ENCODE data around the gene BLTP2. TPM values are rescaled to one million over a fixed set of nuclear protein-coding genes. Genes with fewer than 3 reads are reported as not detected.
A peak's percentile ranks its signal among the peaks of the same experiment; 100 is the strongest.

Gene BLTP2
- 100 to 1,000 TPM; 139 to 175 (median 167) TPM for total RNA-seq

DNA sequence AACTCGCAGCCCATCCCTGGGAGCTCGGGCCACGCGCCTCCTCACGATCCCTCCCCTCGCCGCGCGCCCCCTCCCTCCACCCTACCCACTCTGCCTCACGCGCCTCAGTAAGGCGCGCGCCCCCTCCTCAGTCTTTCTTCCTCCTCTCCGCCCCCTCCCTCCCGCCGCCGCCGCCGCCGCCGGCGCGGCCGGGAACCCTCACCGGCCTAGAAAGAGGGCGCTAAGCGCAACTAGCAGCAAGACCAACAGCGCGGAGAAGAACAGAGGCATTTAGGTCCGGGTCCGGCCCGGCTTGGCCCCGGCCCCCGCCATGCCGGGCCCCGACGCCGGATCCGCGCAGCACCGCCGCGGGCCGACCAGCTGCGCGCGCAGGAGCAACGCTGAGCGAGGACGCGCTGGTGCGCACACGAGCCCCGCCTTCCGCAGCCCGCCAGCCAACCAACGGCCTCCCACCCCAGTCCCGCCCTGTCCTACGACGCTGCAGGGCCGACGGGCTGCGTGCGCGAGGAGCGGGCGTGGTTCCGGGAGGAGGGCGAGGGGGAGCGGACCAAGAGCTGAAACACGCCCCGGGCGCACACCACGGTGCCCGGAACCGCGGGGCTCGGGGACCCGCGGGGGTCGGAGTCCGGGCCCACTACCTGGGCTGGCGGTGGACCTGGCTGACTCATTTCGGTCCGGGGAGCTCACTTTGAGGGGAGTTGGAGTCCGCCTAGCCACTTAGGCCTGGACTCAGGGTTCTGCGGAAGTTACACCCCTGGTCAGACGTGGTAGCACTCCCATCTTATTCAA is at the start of gene BLTP2:
TSS of gene BLTP2 (minus strand) at position 372 of the 789 bp plus-strand sequence. CDS start at position 270, 102 bp downstream.
- H3K36me3 ChIP-seq = peaks cover 0 to 49% (median 3%) of the 10 kb centered on the region in 3 donors
- H3K27me3 ChIP-seq = no peaks in the 10 kb centered on the region
- peak within 1 kb of the TSS; percentile 84 to 99 (median 94) for H3K4me3 ChIP-seq
- TF ChIP-seq POLR2A (IDR thresholded peaks at IDR 0.05) = peak; percentile 88 to 96
- TF ChIP-seq, protein P1, sequence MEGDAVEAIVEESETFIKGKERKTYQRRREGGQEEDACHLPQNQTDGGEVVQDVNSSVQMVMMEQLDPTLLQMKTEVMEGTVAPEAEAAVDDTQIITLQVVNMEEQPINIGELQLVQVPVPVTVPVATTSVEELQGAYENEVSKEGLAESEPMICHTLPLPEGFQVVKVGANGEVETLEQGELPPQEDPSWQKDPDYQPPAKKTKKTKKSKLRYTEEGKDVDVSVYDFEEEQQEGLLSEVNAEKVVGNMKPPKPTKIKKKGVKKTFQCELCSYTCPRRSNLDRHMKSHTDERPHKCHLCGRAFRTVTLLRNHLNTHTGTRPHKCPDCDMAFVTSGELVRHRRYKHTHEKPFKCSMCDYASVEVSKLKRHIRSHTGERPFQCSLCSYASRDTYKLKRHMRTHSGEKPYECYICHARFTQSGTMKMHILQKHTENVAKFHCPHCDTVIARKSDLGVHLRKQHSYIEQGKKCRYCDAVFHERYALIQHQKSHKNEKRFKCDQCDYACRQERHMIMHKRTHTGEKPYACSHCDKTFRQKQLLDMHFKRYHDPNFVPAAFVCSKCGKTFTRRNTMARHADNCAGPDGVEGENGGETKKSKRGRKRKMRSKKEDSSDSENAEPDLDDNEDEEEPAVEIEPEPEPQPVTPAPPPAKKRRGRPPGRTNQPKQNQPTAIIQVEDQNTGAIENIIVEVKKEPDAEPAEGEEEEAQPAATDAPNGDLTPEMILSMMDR (IDR thresholded peaks at IDR 0.05) = peak in 3 of 6 experiments; percentile 30 to 38 (median 30)
- no peaks in the 10 kb centered on the region for H3K9me3 ChIP-seq
- peak within 1 kb of the TSS; percentile 89 to 98 (median 94) for H3K27ac ChIP-seq
- DNase-seq = peak; percentile 92 to 99 (median 98)
- H3K4me1 ChIP-seq = peaks cover 0 to 41% (median 15%) of the 10 kb centered on the region in 4 donors

DNA sequence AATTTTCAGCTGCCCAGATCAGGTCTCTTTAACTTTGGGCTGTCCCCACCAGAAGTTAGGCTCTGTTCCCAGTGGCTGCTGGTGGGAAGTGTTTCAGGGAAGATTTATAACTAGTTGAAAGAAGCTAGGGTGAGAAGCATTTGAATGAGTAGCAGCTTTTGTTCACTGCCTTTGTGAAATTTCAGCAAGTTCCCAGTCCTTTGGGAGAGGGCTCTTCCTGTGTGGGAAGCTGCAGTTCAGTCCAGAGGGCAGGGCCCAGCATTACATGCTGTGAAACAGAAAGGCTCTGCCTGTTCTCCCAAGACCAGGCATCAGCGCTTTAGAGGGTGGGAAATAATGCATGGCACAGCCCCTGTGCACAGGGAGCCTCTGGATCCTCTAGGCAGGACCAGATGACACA is 48.9 kb upstream of the BLTP2 start:
- H3K4me1 ChIP-seq = peaks cover 0 to 15% (median 0%) of the 10 kb centered on the region in 4 donors
- TF ChIP-seq POLR2A (IDR thresholded peaks at IDR 0.05) = no peak
- H3K36me3 ChIP-seq = peaks cover 0 to 100% (median 3%) of the 10 kb centered on the region in 3 donors
- DNase-seq = no peak
- no peaks in the 10 kb centered on the region for H3K27me3 ChIP-seq
- H3K4me3 ChIP-seq = no peak overlapping the region
- H3K27ac ChIP-seq = no peak overlapping the region
- no peaks in the 10 kb centered on the region for H3K9me3 ChIP-seq

DNA sequence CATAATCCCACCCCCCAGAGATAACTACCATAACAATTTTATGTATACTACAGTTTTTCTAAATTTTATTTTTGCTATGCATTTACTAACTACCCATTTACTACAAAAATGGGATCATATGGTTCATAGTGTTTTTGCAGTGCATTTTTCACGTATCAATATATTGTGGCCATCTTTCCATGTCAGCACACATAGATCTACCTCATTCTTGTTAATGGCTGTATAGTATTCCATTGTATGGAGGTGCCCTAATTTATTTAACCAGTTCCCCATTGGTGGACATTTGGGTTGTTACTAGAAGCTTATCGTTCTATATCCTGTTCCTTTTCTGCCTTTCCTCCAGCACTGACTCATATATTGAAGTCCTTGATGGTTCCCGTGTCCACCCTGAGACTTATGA is 44.1 kb upstream of the BLTP2 start:
- no peak for DNase-seq
- no peak for TF ChIP-seq POLR2A (IDR thresholded peaks at IDR 0.05)
- TF ChIP-seq, protein P1 (IDR thresholded peaks at IDR 0.05) = no peak
- Histone ChIP-seq H3K36me3 (peaks cover 0 to 100% (median 4%) of the 10 kb centered on the region in 3 donors), H3K27ac (no peak overlapping the region), H3K4me3 (no peak overlapping the region), H3K9me3 (no peaks in the 10 kb centered on the region), H3K27me3 (no peaks in the 10 kb centered on the region), H3K4me1 (no peaks in the 10 kb centered on the region)

DNA sequence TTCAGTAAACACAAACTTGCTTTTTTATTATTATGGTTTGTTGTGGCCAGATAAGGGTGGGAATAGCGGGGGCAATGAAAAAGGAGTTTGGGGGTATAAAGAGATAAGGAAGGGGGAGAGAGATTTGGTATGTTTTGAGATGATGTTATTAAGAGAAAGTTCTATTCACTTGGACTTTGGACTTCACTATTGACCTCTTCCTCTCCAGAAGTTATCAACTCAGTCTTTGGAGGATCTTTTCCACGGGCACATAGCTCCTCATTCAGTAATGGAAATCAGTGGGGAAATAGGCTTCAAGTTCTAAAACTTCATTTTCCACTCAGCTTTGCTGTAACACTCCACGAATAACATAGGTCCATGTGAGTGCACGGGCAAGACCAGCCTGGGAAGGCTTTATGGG is 43.5 kb upstream of the BLTP2 start:
- no peak for TF ChIP-seq POLR2A (IDR thresholded peaks at IDR 0.05)
- TF ChIP-seq, protein P1 (IDR thresholded peaks at IDR 0.05) = no peak
- no peak for DNase-seq
- H3K9me3 ChIP-seq = no peaks in the 10 kb centered on the region
- H3K27me3 ChIP-seq = no peaks in the 10 kb centered on the region
- no peaks in the 10 kb centered on the region for H3K4me1 ChIP-seq
- no peak overlapping the region for H3K27ac ChIP-seq
- H3K36me3 ChIP-seq = peaks cover 0 to 100% (median 3%) of the 10 kb centered on the region in 3 donors
- no peak overlapping the region for H3K4me3 ChIP-seq

DNA sequence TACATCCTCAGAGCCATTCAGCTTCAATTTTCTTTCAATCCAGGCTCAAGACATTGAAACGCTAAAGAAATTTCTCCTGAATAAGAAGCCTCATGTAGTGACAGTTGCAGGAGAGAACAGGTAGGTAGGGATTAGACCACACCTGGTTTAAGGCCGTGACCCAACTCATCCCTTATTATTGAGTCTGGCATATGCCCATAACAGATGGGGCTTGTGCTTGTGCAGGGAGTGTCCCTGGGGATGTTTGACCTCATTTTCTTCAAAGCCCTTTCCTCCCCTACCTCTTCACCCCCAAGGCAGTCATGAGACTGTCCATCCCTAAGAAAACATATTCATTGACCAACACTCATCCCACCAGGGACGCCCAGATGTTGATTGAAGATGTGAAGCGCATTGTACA is 41.3 kb upstream of the BLTP2 start:
- no peak for TF ChIP-seq POLR2A (IDR thresholded peaks at IDR 0.05)
- TF ChIP-seq, protein P1 (IDR thresholded peaks at IDR 0.05) = no peak
- H3K27ac ChIP-seq = no peak overlapping the region
- no peaks in the 10 kb centered on the region for H3K9me3 ChIP-seq
- no peaks in the 10 kb centered on the region for H3K4me1 ChIP-seq
- no peak overlapping the region for H3K4me3 ChIP-seq
- no peak for DNase-seq
- no peaks in the 10 kb centered on the region for H3K27me3 ChIP-seq
- H3K36me3 ChIP-seq = peaks cover 0 to 100% (median 3%) of the 10 kb centered on the region in 3 donors

DNA sequence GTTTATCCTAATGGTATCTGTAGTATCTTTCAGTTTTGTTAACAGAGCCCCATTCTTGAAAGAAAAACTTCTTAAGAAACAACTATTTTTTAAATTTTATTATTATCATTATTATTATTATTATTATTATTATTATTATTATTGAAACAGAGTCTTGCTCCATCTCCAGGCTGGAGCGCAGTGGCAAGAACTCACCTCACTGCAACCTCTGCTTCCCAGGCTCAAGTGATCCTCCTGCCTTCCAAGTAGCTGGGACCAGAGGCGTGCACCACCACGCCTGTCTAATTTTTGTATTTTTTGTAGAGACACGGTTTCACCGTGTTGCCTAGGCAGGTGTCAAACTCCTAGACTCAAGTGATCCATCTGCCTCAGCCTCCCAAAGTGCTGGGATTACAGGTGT is 40.4 kb upstream of the BLTP2 start:
- TF ChIP-seq POLR2A (IDR thresholded peaks at IDR 0.05) = no peak
- TF ChIP-seq, protein P1 (IDR thresholded peaks at IDR 0.05) = no peak
- Histone ChIP-seq H3K27me3 (no peaks in the 10 kb centered on the region), H3K4me3 (no peak overlapping the region), H3K36me3 (peaks cover 0 to 99% (median 3%) of the 10 kb centered on the region in 3 donors), H3K4me1 (no peaks in the 10 kb centered on the region), H3K27ac (no peak overlapping the region), H3K9me3 (no peaks in the 10 kb centered on the region)
- DNase-seq = peak in 1 of 3 donors; percentile 21
